GM21447 (cell line): Measurements from ENCODE around the gene ACTRT3.

Experiments used
- ATAC-seq: cut with Tn5 transposase; IDR thresholded peaks from one replicate; pipeline ENCODE4 v1.9.1; 2021; ENCODE audit not compliant: unreplicated experiment

Gene ACTRT3

DNA sequence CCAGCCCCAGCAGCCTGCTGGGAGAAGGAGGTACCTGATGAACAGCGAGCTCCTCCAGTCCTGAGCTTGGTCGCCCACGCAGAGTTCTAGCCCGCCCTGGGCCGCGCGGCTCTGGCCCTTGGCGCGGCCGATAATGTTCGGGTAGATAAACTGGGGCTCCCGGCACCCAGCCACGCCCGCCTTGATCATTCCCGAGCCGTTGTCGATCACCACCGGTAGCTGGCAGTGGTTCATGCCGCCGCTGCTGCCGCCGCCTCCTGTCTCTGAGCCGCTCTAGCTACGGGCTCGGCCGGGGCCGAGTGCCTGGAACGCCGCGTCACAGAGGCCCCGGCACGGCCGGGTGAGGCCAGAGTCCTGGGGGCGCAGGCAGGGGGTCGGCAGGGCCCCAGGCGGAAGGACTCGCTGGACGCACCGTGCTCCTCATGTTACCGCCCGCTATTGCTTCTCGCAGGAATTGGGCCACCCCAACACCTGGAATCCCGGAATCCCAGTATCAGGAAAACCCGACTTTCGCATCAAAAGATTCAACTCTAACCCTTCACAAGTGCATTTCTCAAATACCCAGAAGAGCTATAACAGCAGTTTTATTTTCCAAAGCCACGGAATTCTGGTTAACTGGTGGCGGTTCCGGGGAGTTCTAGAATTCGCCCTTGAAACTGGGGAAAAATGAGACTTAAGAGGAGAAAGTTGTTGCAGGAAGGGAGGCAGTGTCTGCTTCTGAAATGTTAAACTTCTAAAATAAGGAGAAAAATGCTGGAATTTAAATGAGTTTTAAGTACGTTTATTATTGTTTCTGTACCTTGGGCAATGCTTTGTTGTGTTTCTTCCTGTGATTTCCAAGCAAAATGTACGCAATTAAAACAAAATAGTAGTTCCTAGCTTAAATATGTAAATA, at the start of gene ACTRT3:
Gene ACTRT3 (minus strand): TSS at position 275 of the 895 bp plus-strand sequence. CDS start 41 bp downstream, at position 234.
- ATAC-seq: peak; percentile 11

DNA sequence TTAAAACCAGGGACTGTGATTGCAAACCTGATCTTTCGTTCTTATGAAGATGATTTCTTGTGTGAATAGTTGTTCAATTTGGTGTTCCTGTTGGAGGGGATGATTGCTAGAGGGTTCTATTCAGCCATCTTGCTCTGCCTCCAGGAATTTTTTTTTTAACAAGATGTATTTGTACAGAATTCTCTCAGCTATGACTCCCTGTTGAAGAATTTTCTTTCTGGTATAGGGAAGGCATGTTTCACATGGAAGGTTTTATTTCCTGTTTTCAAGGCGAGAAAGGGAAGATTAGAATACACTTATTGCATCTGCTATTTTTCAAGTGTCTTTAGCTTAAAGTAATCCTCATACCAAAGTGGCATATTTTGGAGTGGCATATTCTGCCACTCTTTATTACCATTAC, 49.0 kb upstream of the ACTRT3 start:
- ATAC-seq: no peak

GRCh38 chr3:169815590-169816150, 46.3 kb upstream of the ACTRT3 start:
- no peak for ATAC-seq

DNA sequence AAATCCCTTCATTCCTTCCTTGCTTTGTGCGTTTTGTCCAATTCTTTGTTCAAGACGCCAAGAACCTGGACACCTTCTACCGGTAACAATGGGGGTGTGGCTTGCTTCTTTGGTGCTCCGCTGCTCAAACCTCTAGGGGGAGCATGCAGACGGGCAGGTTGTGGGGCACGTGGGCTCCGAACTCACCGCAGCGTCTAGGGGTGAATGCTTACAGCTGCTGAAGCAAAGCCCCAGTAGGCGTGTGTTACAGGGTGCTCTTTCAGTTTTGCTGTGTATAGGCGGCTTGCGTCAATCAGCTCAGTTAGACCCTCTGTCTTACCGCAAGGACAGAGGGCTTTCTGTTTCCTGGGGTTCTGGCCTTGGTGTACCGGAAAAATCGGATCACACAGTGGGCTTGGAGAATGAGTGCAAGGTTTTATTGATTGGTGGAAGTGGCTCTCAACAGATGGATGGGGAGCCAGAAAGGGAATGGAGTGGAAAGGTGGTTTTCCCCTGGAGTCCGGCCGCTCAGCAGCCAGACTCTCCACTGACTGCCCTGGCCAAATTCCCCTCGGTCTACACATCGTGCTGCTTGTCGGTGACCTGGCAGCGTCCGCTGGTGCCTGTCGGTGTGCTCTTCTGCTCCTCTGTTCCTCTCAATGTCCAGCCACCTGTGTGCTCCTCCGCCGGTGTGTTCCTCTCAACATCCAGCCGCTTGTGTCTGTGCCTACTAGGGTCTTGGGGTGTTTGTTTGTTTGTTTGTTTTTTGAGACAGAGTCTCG, 44.6 kb upstream of the ACTRT3 start:
- peak; percentile 82 for ATAC-seq

- ATAC-seq: no peak
These were observed 43.9 kb upstream of the ACTRT3 start for GRCh38 chr3:169813278-169813677.

GRCh38 chr3:169812332-169813235, 43.2 kb upstream of the ACTRT3 start, which contains the start of the genes LRRC34 and LRRIQ4:
Gene LRRC34 (minus strand): TSS chr3:169812904. CDS start chr3:169812548, 356 bp downstream.
Gene LRRIQ4 (plus strand): TSS chr3:169812870. CDS start chr3:169821922, 9,052 bp downstream.
- ATAC-seq: peak; percentile 63

DNA sequence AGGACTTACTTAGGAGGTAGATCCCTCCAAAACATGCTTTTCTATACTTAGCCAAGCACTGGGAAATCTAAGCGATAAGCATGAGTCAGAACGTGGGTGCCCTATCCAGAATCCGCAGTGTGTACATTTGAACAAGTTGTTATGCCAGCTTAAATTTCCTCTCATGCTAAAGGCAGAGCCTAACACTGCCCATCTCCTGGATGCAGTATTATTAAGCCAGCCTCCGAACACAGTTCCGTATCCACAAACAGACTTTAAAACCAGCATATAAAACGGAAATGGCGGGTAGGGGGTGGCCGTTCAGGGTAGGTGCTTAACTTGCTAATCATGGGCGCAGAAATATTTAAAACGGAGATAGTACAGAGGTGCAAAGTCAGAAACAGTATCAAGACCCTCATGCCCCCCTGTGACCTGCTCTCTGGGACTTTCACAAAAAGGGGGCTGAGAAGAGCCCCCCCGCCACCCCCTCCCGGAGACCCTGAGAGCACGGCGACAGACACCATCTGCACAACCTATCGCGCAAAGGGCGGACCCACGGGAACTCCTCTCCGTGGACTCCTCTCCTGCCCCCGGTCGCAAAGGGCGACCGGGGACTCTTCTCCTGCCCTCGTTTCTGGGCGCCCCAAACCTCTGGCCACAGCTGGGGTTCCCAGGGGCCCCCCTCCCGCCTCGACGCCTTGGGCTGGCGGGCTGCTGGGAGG, 42.4 kb upstream of the ACTRT3 start:
- peak; percentile 7 for ATAC-seq

- ATAC-seq: no peak
These were observed 40.0 kb upstream of the ACTRT3 start for GRCh38 chr3:169809230-169809795.

- no peak for ATAC-seq
These were observed 35.3 kb upstream of the ACTRT3 start for GRCh38 chr3:169804681-169805080.

DNA sequence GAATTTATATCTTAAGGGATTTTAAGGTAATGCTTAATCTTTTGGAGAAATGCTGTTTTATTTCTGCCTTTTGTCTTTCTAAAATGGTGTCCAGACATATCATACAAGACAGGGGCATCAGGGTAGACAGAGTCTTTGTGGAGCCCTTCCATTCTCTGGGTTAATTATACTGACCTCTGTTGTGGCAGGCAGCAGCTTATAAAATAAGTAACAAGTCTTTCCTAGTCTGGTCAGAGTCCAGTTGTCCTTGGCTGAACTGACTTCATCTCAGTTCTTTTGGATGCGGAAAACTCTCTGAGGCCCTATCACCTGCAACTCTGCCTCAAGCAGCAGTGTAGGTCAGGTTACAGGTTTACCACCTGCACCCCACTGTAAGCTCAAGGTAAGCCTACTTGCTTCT, 23.0 kb upstream of the ACTRT3 start:
- no peak for ATAC-seq

DNA sequence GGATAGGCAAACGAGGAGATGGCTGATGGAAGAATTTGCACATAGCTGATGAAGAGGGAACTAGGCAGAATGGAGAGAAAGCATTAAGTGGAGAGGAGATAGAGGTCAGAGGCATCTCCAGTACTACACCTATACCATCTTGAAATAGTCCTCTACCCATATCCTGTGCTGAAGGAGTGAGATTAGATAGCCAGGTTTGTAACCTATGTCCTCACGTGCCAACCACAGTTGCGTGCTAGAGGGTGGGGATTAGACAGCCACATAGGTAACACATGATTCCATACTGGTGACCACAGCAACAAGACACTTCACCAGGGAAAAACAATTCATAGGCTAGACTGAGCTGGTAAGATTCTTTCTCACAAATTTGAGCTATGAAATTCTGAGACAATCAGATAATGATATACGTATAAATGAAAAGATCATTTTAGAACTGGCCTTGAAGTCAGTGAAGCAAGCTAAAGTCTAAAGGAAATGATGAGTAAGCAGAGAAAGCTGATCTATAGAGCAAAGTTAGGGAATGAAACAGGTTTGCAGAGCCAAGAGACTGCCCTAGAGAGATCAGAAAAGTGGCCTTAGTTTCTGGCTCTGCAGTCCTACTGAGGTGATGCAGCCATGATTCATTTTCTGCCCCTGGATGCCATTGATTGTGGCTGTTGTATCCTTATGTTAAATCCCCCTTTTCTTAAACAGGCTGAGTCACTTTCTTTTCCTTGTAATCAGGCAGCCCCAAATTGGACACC, 21.5 kb upstream of the ACTRT3 start:
- no peak for ATAC-seq

GRCh38 chr3:169790219-169790618, 20.9 kb upstream of the ACTRT3 start:
- ATAC-seq: no peak

DNA sequence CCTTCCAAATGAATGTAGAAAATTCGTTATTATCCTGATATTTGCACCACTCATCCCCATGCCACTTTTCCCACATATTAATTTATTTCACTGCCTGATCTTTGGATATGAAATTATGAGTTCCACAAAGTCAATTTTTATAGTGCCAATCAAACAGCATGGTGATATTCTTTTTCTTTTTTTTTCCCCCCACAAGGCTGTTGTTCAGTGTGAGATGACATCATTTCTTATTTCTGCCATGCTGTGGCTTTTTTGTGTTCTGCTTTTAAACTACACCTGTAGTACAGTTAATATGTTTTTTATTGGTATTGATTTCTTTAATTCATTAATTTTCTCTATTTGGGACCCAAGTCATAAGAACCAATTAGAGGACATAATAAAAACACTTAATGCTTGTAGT, 18.4 kb upstream of the ACTRT3 start:
- no peak for ATAC-seq

DNA sequence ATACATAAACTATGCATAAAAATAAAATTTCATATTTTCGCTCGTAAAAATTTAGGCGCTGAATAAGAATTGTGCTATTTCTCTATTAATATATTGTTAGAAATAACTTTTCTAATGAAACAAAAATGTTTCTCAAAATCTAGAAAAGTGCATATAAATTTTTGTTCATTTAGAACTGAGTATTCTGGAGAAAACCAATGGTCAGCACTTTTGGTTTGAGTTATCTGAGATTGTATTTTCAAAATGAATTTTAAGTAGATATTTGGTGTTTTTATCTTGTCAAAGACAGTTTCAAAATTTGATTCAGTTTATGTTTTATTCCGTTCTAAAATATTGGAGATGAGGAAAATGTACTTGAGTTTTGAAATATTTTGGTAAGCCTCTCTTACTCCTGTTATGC, 17.8 kb upstream of the ACTRT3 start:
- no peak for ATAC-seq

DNA sequence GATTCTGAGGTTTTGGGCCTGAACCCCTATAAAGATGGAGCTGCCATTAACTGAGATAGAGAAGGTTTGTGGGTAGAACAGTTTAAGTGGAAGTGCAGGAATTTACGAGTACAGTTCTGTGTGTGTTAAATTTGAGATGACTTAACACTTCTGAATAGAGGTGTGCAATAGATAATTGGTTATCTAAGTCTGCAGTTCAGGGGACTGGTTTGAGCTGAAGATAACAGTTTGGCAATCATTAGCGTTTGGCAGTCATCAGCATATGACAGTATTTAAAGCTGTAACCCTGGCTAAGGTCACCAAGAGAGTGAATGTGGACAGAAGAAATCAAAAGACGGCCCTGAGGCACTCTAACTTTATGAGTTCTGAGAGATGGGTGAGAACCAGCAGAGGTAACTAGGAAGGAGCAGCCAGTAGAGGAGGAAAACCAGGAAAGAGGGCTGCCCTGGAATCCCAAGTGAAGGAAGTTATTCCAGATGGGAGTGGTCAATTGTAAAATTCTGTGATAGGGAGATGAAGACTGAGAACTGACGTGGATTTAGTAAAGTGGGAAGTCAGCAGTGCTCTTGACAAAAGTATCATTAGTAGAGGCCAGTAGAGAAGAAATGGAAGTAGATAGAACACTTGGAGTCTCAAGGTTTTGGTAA, 12.0 kb upstream of the ACTRT3 start:
- ATAC-seq: no peak

DNA sequence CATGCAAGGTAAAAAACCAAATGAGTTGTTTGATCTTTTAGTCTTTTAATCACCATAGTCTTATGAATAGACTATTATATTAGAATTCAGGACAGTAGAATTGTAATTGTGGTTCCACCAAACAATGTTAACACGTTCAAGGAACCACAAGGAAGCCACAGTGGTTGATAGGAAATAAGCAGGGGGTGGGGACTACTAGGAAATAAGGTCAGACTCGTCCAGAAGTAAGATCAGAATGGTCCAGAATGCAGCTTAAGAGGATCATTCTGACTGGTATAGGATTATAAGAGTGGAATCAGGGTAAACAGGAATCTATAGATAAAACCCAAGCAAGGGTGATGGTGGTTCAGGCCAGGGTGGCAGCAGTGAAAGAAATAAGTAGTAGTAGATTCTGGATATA, 11.4 kb upstream of the ACTRT3 start:
- ATAC-seq: no peak

GRCh38 chr3:169777822-169778221, 8.5 kb upstream of the ACTRT3 start:
- no peak for ATAC-seq

DNA sequence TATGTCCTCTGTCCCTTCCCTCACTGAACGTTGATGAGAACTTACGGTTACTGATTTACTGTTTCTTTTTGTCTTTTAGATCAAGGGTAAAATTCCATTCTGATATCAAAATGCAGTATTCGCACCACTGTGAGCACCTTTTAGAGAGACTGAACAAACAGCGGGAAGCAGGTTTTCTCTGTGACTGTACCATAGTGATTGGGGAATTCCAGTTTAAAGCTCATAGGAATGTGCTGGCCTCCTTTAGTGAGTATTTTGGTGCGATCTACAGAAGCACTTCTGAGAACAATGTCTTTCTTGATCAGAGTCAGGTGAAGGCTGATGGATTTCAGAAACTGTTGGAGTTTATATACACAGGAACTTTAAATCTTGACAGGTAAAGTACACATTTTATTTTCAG, 4.8 kb upstream of the ACTRT3 start:
- ATAC-seq: no peak
